ENCODE data around the gene MAGEA8. TPM values are rescaled to one million over a fixed set of nuclear protein-coding genes. Genes with fewer than 3 reads are reported as not detected.
A peak's percentile ranks its signal among the peaks of the same experiment; 100 is the strongest.
"Not testable (repeated sequence)": the region's sequence is repeated elsewhere in the genome, so short reads cannot be mapped to it uniquely, and the experiment has no call there.

The MAGEA8 gene
- total and polyA plus RNA-seq, 2 experiments from 2014 or later, result not detected

DNA sequence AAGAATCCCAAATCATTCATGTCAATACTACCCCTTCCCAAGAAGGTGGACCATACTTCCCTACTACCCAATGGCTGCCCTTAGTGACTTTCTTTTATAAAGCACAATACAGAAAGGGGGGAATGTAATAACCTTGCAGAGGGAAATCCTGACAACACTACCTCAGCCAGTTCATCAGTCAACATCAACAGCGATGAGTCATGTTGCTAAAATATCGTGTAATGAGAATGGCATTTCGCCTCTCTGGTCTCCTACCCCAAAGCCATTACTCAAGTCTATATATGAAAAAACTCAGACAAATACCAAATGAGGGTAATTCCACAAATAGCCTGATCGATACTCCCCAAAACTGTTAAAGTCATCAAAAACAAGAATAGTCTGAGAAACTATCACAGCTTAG, 3.3 kb upstream of the MAGEA8 start:
- H3K27ac ChIP-seq, result no peak overlapping the region
- no peaks in the 10 kb centered on the region for H3K4me1 ChIP-seq (ENCODE audit: insufficient read depth)
- no peak overlapping the region for H3K9ac ChIP-seq
- H3K4me2 ChIP-seq (ENCODE audit: unreplicated experiment), result no peak overlapping the region
- WGBS, 2 experiments (ENCODE audit: low coverage in 1 of 2, low lambda C conversion rate in 2 of 2, missing lambda C conversion rate in 2 of 2), result 58 to 62% methylated on average over 4 of the region's 4 CpGs
- no peaks in the 10 kb centered on the region for H3K9me3 ChIP-seq (ENCODE audit: low read depth)
- H3K27me3 ChIP-seq (replicated peaks; ENCODE audit: insufficient read depth), result no peaks in the 10 kb centered on the region
- no peaks in the 10 kb centered on the region for H3K36me3 ChIP-seq (ENCODE audit: low read depth)
- no peaks in the 10 kb centered on the region for H4K20me1 ChIP-seq (ENCODE audit: insufficient read depth)
- no peak overlapping the region for H2AFZ ChIP-seq
- H3K79me2 ChIP-seq (ENCODE audit: insufficient read depth), result no peaks in the 10 kb centered on the region
- TF ChIP-seq EZH2phosphoT487 (IDR thresholded peaks at IDR 0.05; ENCODE audit: insufficient read depth, low read depth) (no peak), EZH2 (IDR thresholded peaks at IDR 0.05; ENCODE audit: insufficient read depth, poor library complexity, severe bottlenecking) (no peak)
- no peaks in the 10 kb centered on the region for H3K9me2 ChIP-seq (ENCODE audit: insufficient read depth)
- no peak overlapping the region for H3K4me3 ChIP-seq
- no peaks in the 10 kb centered on the region for H3F3A ChIP-seq (ENCODE audit: insufficient read depth)
- no peak for DNase-seq
- in situ Hi-C loops (cut with MboI), result no loop called here

DNA sequence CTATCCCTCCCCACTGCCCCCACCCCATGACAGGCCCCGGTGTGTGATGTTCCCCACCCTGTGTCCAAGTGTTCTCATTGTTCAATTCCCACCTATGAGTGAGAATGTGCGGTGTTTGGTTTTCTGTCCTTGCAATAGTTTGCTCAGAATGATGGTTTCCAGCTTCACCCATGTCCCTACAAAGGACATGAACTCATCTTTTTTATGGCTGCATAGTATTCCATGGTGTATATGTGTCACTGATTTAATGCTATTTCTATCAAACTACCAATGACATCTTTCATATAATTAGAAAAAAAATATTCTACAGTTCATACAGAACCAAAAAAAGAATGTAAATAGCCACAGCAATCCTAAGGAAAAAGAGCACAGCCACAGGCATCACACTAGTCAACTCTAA, 9.8 kb downstream of the MAGEA8 start:
- H3K36me3 ChIP-seq (ENCODE audit: low read depth); in situ Hi-C loops (cut with MboI): not testable (repeated sequence)
- 53 to 60% methylated on average over 1 to 2 of the region's 2 CpGs for WGBS, 2 experiments (ENCODE audit: low coverage in 1 of 2, low lambda C conversion rate in 2 of 2, missing lambda C conversion rate in 2 of 2)

GRCh38 chrX:149898554-149898953, 17.6 kb downstream of the MAGEA8 start:
- Histone ChIP-seq H3K27me3 (replicated peaks; ENCODE audit: insufficient read depth) (no peaks in the 10 kb centered on the region), H3K4me3 (no peak overlapping the region), H3K27ac (no peak overlapping the region), H3K9me2 (ENCODE audit: insufficient read depth) (no peaks in the 10 kb centered on the region), H3K4me2 (ENCODE audit: unreplicated experiment) (no peak overlapping the region), H2AFZ (no peak overlapping the region), H3F3A (ENCODE audit: insufficient read depth) (no peaks in the 10 kb centered on the region), H3K9me3 (ENCODE audit: low read depth) (no peaks in the 10 kb centered on the region), H3K79me2 (ENCODE audit: insufficient read depth) (no peaks in the 10 kb centered on the region), H4K20me1 (ENCODE audit: insufficient read depth) (no peaks in the 10 kb centered on the region), H3K9ac (no peak overlapping the region), H3K4me1 (ENCODE audit: insufficient read depth) (no peaks in the 10 kb centered on the region), H3K36me3 (ENCODE audit: low read depth) (no peaks in the 10 kb centered on the region)
- in situ Hi-C loops (cut with MboI), result no loop called here
- DNase-seq, result no peak
- TF ChIP-seq EZH2 (IDR thresholded peaks at IDR 0.05; ENCODE audit: insufficient read depth, poor library complexity, severe bottlenecking) (no peak), EZH2phosphoT487 (IDR thresholded peaks at IDR 0.05; ENCODE audit: insufficient read depth, low read depth) (no peak)
- 0 to 29% methylated on average over 1 of the region's 1 CpG for WGBS, 2 experiments (ENCODE audit: low coverage in 1 of 2, low lambda C conversion rate in 2 of 2, missing lambda C conversion rate in 2 of 2)

More for the DNA sequence above, 9.8 kb downstream of the MAGEA8 start:
- not testable (repeated sequence) for H2AFZ ChIP-seq; H3K4me1 ChIP-seq (ENCODE audit: insufficient read depth); H3K9me2 ChIP-seq (ENCODE audit: insufficient read depth); H4K20me1 ChIP-seq (ENCODE audit: insufficient read depth); H3K9me3 ChIP-seq (ENCODE audit: low read depth); H3K4me2 ChIP-seq (ENCODE audit: unreplicated experiment); H3F3A ChIP-seq (ENCODE audit: insufficient read depth); H3K4me3 ChIP-seq; H3K27ac ChIP-seq; H3K79me2 ChIP-seq (ENCODE audit: insufficient read depth); H3K9ac ChIP-seq; DNase-seq; H3K27me3 ChIP-seq (replicated peaks; ENCODE audit: insufficient read depth)

DNA sequence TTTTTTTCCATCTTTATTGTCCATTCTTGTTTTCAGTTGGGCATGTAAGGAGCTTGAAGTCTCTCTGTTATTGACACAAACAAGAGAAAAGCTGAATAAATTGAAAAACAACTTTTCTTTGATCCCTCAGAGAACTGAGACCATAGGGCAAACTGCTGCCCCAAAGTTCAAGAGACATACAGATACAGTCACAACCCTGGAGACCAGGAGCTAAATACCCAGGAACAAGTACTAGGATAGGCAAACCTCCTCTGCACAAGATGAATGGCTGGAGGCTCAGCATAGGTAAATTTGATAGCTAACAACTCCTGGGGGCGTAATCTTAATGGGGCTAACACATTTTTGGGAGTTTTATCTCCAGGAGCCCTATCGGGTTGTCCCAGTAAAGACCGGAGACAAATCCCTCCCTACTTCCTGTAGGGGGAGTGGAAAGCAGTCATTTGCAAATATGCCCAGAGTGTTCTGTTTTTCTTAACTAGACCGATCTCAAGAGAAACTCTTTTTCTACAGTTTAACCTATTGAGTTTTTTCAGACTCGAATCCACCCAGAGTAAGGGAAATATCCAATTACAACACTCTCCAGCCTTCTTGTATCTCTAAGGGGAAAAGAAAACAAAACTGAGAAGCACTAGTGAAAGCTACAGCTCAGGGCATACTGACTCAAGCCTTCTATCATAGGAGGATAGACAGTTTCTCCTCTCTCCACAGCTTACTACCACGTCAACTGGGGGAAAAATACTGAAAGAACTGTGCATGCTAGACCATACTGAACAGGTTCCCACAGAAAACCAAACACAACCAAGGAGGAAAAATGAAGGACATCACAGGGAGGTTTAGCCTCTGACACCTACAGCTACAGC, 23.1 kb downstream of the MAGEA8 start:
- DNase-seq, result peak; percentile 33
- no peaks in the 10 kb centered on the region for H3K9me3 ChIP-seq (ENCODE audit: low read depth)
- in situ Hi-C loops (cut with MboI), result no loop called here
- H3K36me3 ChIP-seq (ENCODE audit: low read depth), result no peaks in the 10 kb centered on the region
- no peaks in the 10 kb centered on the region for H3K27me3 ChIP-seq (replicated peaks; ENCODE audit: insufficient read depth)
- 0 out of 2 replicates have a peak overlapping the region, but pooled peaks have one; percentile 55 for H3K9ac ChIP-seq
- H3K4me1 ChIP-seq (ENCODE audit: insufficient read depth), result no peaks in the 10 kb centered on the region
- H4K20me1 ChIP-seq (ENCODE audit: insufficient read depth), result no peaks in the 10 kb centered on the region
- H3K27ac ChIP-seq, result no peak overlapping the region
- no peaks in the 10 kb centered on the region for H3K79me2 ChIP-seq (ENCODE audit: insufficient read depth)
- H3K4me2 ChIP-seq (ENCODE audit: unreplicated experiment), result peak overlapping the region; percentile 61
- peak overlapping the region; percentile 81 for H2AFZ ChIP-seq
- H3F3A ChIP-seq (ENCODE audit: insufficient read depth), result no peaks in the 10 kb centered on the region
- WGBS, 2 experiments (ENCODE audit: low coverage in 1 of 2, low lambda C conversion rate in 2 of 2, missing lambda C conversion rate in 2 of 2), result 5 to 18% methylated on average over 6 of the region's 6 CpGs
- H3K9me2 ChIP-seq (ENCODE audit: insufficient read depth), result no peaks in the 10 kb centered on the region
- H3K4me3 ChIP-seq, result peak overlapping the region; percentile 64
- no peak for TF ChIP-seq EZH2phosphoT487 (IDR thresholded peaks at IDR 0.05; ENCODE audit: insufficient read depth, low read depth)
- TF ChIP-seq EZH2 (IDR thresholded peaks at IDR 0.05; ENCODE audit: insufficient read depth, poor library complexity, severe bottlenecking), result no peak

All from GM23248 (cell line).